ENCODE measurements around the gene TMEM30B. TPM values are rescaled to one million over a fixed set of nuclear protein-coding genes. Genes with fewer than 3 reads are reported as not detected.

TMEM30B gene
- total and polyA plus RNA-seq, 2 of the 8 experiments (the other 6 are each of a cell fraction or from before 2014, with no cell fraction given), result 11.2 to 18.7 TPM

- Histone ChIP-seq H3K79me1 (ENCODE audit: low read depth, low read length) (no peaks in the 10 kb centered on the region), H3K9ac (replicated peaks in 1 of 4; ENCODE audit: extremely low read depth in 1 of 4, low read depth in 3 of 4, low read length in 3 of 4) (no peak overlapping the region), H3K18ac (ENCODE audit: extremely low read depth, low read length) (no peak overlapping the region), H3K14ac (ENCODE audit: insufficient read length) (no peak overlapping the region), H4K5ac (ENCODE audit: insufficient read length, low read depth, low read length) (no peak overlapping the region), H2AK5ac (ENCODE audit: low read depth, low read length) (no peak overlapping the region), H4K8ac (ENCODE audit: extremely low read depth, insufficient read depth, low read length) (no peak overlapping the region), H3K23ac (ENCODE audit: insufficient read length) (no peak overlapping the region), H3K4me3 (ENCODE audit: extremely low read depth in 1 of 4, insufficient read depth in 2 of 4, low read depth in 3 of 4, low read length in 4 of 4) (no peak overlapping the region), H3K4me2 (ENCODE audit: insufficient read depth in 1 of 2, low read depth in 2 of 2, low read length in 2 of 2) (no peak overlapping the region), H3K27ac (ENCODE audit: low read depth, low read length) (no peak overlapping the region), H2BK20ac (ENCODE audit: low read length) (no peak overlapping the region), H3K56ac (replicated peaks; ENCODE audit: insufficient read length, low read depth, low read length) (no peak overlapping the region), H3K79me2 (ENCODE audit: control insufficient read depth in 1 of 2, insufficient read depth in 2 of 2, low read length in 2 of 2) (no peaks in the 10 kb centered on the region), H3K23me2 (ENCODE audit: low read depth, low read length) (no peaks in the 10 kb centered on the region), H2BK5ac (ENCODE audit: low read depth, low read length) (no peak overlapping the region), H2BK120ac (replicated peaks; ENCODE audit: low read depth, low read length) (no peak overlapping the region), H3K4ac (replicated peaks; ENCODE audit: insufficient read length, low read depth, low read length) (no peak overlapping the region), H3K36me3 (ENCODE audit: control insufficient read depth in 2 of 4, insufficient read depth in 4 of 4, low read length in 3 of 4) (no peaks in the 10 kb centered on the region), H3K27me3 (replicated peaks in 1 of 4; ENCODE audit: control insufficient read depth in 3 of 4, extremely low read depth in 1 of 4, insufficient read depth in 3 of 4, low read length in 3 of 4) (peaks cover 0 to 5% (median 2%) of the 10 kb centered on the region in 4 experiments; a peak in 3 of 7 replicates), H3K4me1 (replicated peaks in 1 of 4; ENCODE audit: control insufficient read depth in 3 of 4, insufficient read depth in 4 of 4, low read length in 3 of 4) (peaks cover 0 to 3% (median 0%) of the 10 kb centered on the region in 4 experiments; a peak in 5 of 7 replicates), H2BK15ac (ENCODE audit: low read length) (no peak overlapping the region), H4K20me1 (replicated peaks in 1 of 2; ENCODE audit: control insufficient read depth in 1 of 2, insufficient read depth in 2 of 2, low read length in 2 of 2) (no peaks in the 10 kb centered on the region), H3K9me3 (ENCODE audit: insufficient read depth in 2 of 2, low read depth in 1 of 2, low read length in 1 of 2) (no peaks in the 10 kb centered on the region), H2AFZ (ENCODE audit: low read length) (no peak overlapping the region), H2BK12ac (ENCODE audit: low read depth, low read length) (no peak overlapping the region), H4K91ac (replicated peaks; ENCODE audit: insufficient read length, low read length) (no peak overlapping the region)
- POLR2A ChIA-PET (ENCODE audit: partially characterized antibody), result no interaction called here
- WGBS, 2 experiments (ENCODE audit: extremely low coverage in 1 of 2, insufficient coverage in 1 of 2, insufficient read length in 1 of 2, insufficient replicate concordance in 2 of 2, low coverage in 1 of 2, low lambda C conversion rate in 2 of 2, missing lambda C conversion rate in 1 of 2), result 91% methylated on average over 9 of the region's 9 CpGs; no CpG with 5 or more reads in 1 of the 2 experiments
- CTCF ChIA-PET (ENCODE audit: partially characterized antibody), result interaction anchor here (1.2 to 4.0 kb wide), 4 partner anchors 36 to 625 kb away, joined by 3 to 31 read pairs (median 4); no protein-coding TSS in a partner anchor
- TF ChIP-seq SP4 (IDR thresholded peaks at IDR 0.05; ENCODE audit: low read length), result no peak
- TF ChIP-seq NRF1 (IDR thresholded peaks at IDR 0.05; ENCODE audit: low read depth, low read length), result no peak
- TF ChIP-seq POLR2A (IDR thresholded peaks at IDR 0.05; ENCODE audit: control extremely low read depth in 1 of 2, low read depth in 2 of 2, low read length in 2 of 2), result no peak
- TF ChIP-seq BACH1 (IDR thresholded peaks at IDR 0.05; ENCODE audit: low read length), result no peak
- DNase-seq (ENCODE audit: low read depth in 1 of 2, low spot score in 2 of 2) (no peak), FAIRE-seq (no peak)
Measured at GRCh38 chr14:61250063-61250462, 31.1 kb downstream of the TMEM30B start.

Data from H1 (cell line).